SU-DHL-6 (cell line): ENCODE data around the gene SLC44A5.

Source experiments
- H2AFZ ChIP-seq: fragments of 200-600 bp; sonication (generic); 2 replicates; pipeline ENCODE4 v1.6.1; 2014; ENCODE audit warnings: low read depth, mild to moderate bottlenecking, moderate library complexity, mixed read lengths, antibody characterized with exemption, low read length; ENCODE audit not compliant: severe bottlenecking
- H3F3A ChIP-seq: fragments of 200-600 bp; shearing (Covaris generic); 2 replicates; pipeline ENCODE4 v1.6.0; 2016; ENCODE audit warnings: antibody characterized with exemption, mild to moderate bottlenecking; ENCODE audit not compliant: insufficient read depth
- H3K27ac ChIP-seq: fragments of 200-600 bp; sonication (generic); 2 replicates; pipeline ENCODE4 v1.5.1; 2016; ENCODE audit warnings: low read depth, mild to moderate bottlenecking, low read length, moderate library complexity, mixed read lengths
- H3K27me3 ChIP-seq: fragments of 200-600 bp; sonication (generic), shearing (Covaris generic); 2 replicates; pipeline ENCODE4 v1.6.0; 2014; ENCODE audit warnings: mild to moderate bottlenecking, low read length
- H3K36me3 ChIP-seq: fragments of 200-600 bp; sonication (generic); 2 replicates; pipeline ENCODE4 v1.6.1; 2014; ENCODE audit warnings: mild to moderate bottlenecking, low read length, mixed read lengths
- H3K4me2 ChIP-seq: fragments of 300-600, 200-600 bp; shearing (Covaris generic), sonication (generic); 2 replicates; pipeline ENCODE4 v1.6.0; 2014; ENCODE audit warnings: low read length, low read depth, mild to moderate bottlenecking; ENCODE audit not compliant: poor library complexity, severe bottlenecking
- H3K4me3 ChIP-seq: fragments of 200-600 bp; sonication (generic); 2 replicates; pipeline ENCODE4 v1.5.1; 2014; ENCODE audit warnings: antibody characterized with exemption, low read length, mild to moderate bottlenecking, mixed read lengths; ENCODE audit not compliant: insufficient read depth, poor library complexity, severe bottlenecking
- H3K79me2 ChIP-seq: fragments of 200-600 bp; sonication (generic); 2 replicates; pipeline ENCODE4 v1.6.1; 2014; ENCODE audit warnings: mild to moderate bottlenecking, low read length, moderate library complexity; ENCODE audit not compliant: insufficient read depth
- H3K9ac ChIP-seq: fragments of 200-600 bp; sonication (generic); 2 replicates; pipeline ENCODE4 v1.7.0; 2014; ENCODE audit warnings: mild to moderate bottlenecking, low read length
- H3K9me2 ChIP-seq: fragments of 200-600 bp; sonication (generic); replicated peaks from 2 replicates; pipeline ENCODE4 v1.6.1; 2014; ENCODE audit warnings: low read length; ENCODE audit not compliant: insufficient read depth
- H3K9me3 ChIP-seq: fragments of 200-600 bp; sonication (generic); 2 replicates; pipeline ENCODE4 v1.6.1; 2014; ENCODE audit warnings: low read length, mixed read lengths; ENCODE audit not compliant: insufficient read depth
- H4K20me1 ChIP-seq: fragments of 200-600 bp; sonication (generic); 2 replicates; pipeline ENCODE4 v1.6.1; 2014; ENCODE audit warnings: low read depth, mild to moderate bottlenecking, antibody characterized with exemption, low read length, moderate library complexity, mixed read lengths
- EZH2phosphoT487 ChIP-seq: fragments of 200-600 bp; sonication (generic), shearing (Covaris generic); conservative IDR thresholded peaks from 2 replicates; pipeline ENCODE4 v1.6.1; 2018; ENCODE audit warnings: mild to moderate bottlenecking, antibody characterized with exemption, low read length, moderate library complexity, mixed read lengths
- TF ChIP-seq, protein P1 (sequence below): fragments of 200-600 bp; sonication (generic); IDR thresholded peaks from one replicate; pipeline ENCODE4 v1.5.1; 2017; ENCODE audit warnings: antibody characterized with exemption, mild to moderate bottlenecking, low read length, moderate library complexity; ENCODE audit not compliant: insufficient read depth, poor library complexity, severe bottlenecking

Gene SLC44A5

DNA sequence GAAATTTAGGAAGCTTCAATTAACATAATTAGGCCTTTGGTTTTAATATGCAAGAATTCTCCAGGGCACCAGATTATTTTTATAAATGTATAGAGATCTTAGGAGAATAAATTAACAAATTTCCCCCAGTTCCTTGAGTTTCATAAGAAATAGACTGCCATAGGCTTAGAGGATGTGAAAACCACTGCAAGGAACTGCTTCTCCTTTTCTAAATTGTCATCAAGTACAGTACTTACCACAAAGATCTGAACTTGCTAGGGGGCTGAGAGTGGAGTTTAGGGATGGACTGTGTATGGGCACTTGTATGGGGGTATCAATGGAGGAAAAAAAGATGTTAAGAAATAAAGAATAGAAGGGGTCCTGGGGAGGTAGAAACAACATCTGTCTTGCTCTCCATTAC lies 445.6 kb downstream of the SLC44A5 start:
- no peak overlapping the region for H3K4me3 ChIP-seq
- no peak overlapping the region for H3K4me2 ChIP-seq
- no peaks in the 10 kb centered on the region for H3K79me2 ChIP-seq
- TF ChIP-seq EZH2phosphoT487, result no peak
- TF ChIP-seq, protein P1, sequence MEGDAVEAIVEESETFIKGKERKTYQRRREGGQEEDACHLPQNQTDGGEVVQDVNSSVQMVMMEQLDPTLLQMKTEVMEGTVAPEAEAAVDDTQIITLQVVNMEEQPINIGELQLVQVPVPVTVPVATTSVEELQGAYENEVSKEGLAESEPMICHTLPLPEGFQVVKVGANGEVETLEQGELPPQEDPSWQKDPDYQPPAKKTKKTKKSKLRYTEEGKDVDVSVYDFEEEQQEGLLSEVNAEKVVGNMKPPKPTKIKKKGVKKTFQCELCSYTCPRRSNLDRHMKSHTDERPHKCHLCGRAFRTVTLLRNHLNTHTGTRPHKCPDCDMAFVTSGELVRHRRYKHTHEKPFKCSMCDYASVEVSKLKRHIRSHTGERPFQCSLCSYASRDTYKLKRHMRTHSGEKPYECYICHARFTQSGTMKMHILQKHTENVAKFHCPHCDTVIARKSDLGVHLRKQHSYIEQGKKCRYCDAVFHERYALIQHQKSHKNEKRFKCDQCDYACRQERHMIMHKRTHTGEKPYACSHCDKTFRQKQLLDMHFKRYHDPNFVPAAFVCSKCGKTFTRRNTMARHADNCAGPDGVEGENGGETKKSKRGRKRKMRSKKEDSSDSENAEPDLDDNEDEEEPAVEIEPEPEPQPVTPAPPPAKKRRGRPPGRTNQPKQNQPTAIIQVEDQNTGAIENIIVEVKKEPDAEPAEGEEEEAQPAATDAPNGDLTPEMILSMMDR, result no peak
- H3K27me3 ChIP-seq, result no peaks in the 10 kb centered on the region
- H3K27ac ChIP-seq, result no peak overlapping the region
- H2AFZ ChIP-seq, result no peak overlapping the region
- no peaks in the 10 kb centered on the region for H3K9me3 ChIP-seq
- no peaks in the 10 kb centered on the region for H3K36me3 ChIP-seq
- no peak overlapping the region for H3K9ac ChIP-seq
- no peaks in the 10 kb centered on the region for H3F3A ChIP-seq
- H3K9me2 ChIP-seq, result no peaks in the 10 kb centered on the region
- no peaks in the 10 kb centered on the region for H4K20me1 ChIP-seq

DNA sequence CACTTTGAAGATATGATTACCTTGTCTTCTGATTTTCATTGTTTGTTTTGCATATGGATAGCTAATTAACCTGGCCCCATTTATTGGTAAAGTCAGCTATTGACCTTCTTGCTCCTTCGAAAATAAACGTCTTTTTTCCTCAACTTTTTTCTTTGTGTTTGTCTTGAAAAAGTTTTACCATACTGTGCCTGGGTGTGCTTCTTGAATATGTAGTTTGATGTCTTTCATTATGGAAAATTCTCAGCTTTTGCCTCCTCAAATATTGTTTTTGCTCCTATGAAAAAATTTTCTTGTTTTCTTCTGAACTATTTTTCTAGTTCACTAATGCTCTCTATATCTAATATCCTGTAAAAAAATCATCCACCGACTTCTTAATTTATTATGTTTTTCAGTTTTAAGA lies 451.8 kb downstream of the SLC44A5 start:
- Histone ChIP-seq H4K20me1 (no peaks in the 10 kb centered on the region), H3K27ac (no peak overlapping the region), H2AFZ (no peak overlapping the region), H3K27me3 (no peaks in the 10 kb centered on the region), H3K9me2 (no peaks in the 10 kb centered on the region), H3K4me2 (no peak overlapping the region), H3F3A (no peaks in the 10 kb centered on the region), H3K36me3 (no peaks in the 10 kb centered on the region), H3K79me2 (no peaks in the 10 kb centered on the region), H3K9ac (no peak overlapping the region), H3K9me3 (no peaks in the 10 kb centered on the region), H3K4me3 (no peak overlapping the region)
- no peak for TF ChIP-seq EZH2phosphoT487
- TF ChIP-seq, protein P1, result no peak
